GM19240 (cell line): ENCODE results near the gene ZNF182.
"Not testable (repeated sequence)": the region's sequence is repeated elsewhere in the genome, so short reads cannot be mapped to it uniquely, and the experiment has no call there.

Source experiments
- DNase-seq: peaks from one replicate; pipeline ENCODE4 v3.0.0; 2011; ENCODE audit warnings: low spot score; ENCODE audit not compliant: insufficient read length

ZNF182 gene

GRCh38 chrX:48003758-48004457, at the start of gene ZNF182:
Gene ZNF182 (minus strand): TSS chrX:48003989. CDS start chrX:48002609, 1,380 bp downstream.
- DNase-seq: peak; percentile 90

- no peak for DNase-seq
These were observed 43.1 kb upstream of the ZNF182 start for GRCh38 chrX:48046846-48047245.

GRCh38 chrX:48045410-48046311, 41.9 kb upstream of the ZNF182 start:
- DNase-seq: no peak

GRCh38 chrX:48043056-48043455, 39.3 kb upstream of the ZNF182 start:
- DNase-seq: no peak

- DNase-seq: no peak
These were observed 32.1 kb upstream of the ZNF182 start for GRCh38 chrX:48035891-48036290.

GRCh38 chrX:48030641-48031173, 26.9 kb upstream of the ZNF182 start:
- not testable (repeated sequence) for DNase-seq

GRCh38 chrX:48030237-48030636, 26.4 kb upstream of the ZNF182 start:
- no peak for DNase-seq

- DNase-seq: no peak
These were observed 24.3 kb upstream of the ZNF182 start for GRCh38 chrX:48028091-48028490.

- not testable (repeated sequence) for DNase-seq
These were observed 23.8 kb upstream of the ZNF182 start for GRCh38 chrX:48027545-48027944.

GRCh38 chrX:48025561-48025960, 21.8 kb upstream of the ZNF182 start:
- DNase-seq: no peak

- no peak for DNase-seq
These were observed 18.9 kb upstream of the ZNF182 start for GRCh38 chrX:48022738-48023137.

GRCh38 chrX:48022100-48022499, 18.3 kb upstream of the ZNF182 start:
- DNase-seq: no peak

GRCh38 chrX:48021026-48021900, 17.5 kb upstream of the ZNF182 start:
- peak; percentile 62 for DNase-seq

- DNase-seq: not testable (repeated sequence)
These were observed 16.7 kb upstream of the ZNF182 start for GRCh38 chrX:48020472-48020871.

- DNase-seq: not testable (repeated sequence)
These were observed 16.1 kb upstream of the ZNF182 start for GRCh38 chrX:48019892-48020291.

GRCh38 chrX:48016583-48017310, 13.0 kb upstream of the ZNF182 start:
- not testable (repeated sequence) for DNase-seq

- not testable (repeated sequence) for DNase-seq
These were observed 5.7 kb upstream of the ZNF182 start for GRCh38 chrX:48009445-48009960.

- DNase-seq: not testable (repeated sequence)
These were observed 2.9 kb upstream of the ZNF182 start, which contains the start of gene SPACA5 for GRCh38 chrX:48006688-48007087. Gene SPACA5 (plus strand): TSS chrX:48006988. CDS start chrX:48007803, 815 bp downstream.

GRCh38 chrX:48003367-48003757, 427 bp downstream of the ZNF182 start:
- no peak for DNase-seq

- DNase-seq: no peak
These were observed 860 bp downstream of the ZNF182 start for GRCh38 chrX:48002929-48003328.
